HG02973 (cell line): Measurements from ENCODE around the gene EPS15.

Experiments used
- ATAC-seq: cut with Tn5 transposase; IDR thresholded peaks from one replicate; pipeline ENCODE4 v1.9.1; 2021; ENCODE audit warnings: moderate library complexity; ENCODE audit not compliant: unreplicated experiment

Gene EPS15

GRCh38 chr1:51515982-51516648 is 3.0 kb downstream of the EPS15 start:
- ATAC-seq: no peak

- ATAC-seq: no peak
Observed at GRCh38 chr1:51515312-51515960, 3.6 kb downstream of the EPS15 start.

- no peak for ATAC-seq
Observed at GRCh38 chr1:51514733-51515132, 4.3 kb downstream of the EPS15 start.

DNA sequence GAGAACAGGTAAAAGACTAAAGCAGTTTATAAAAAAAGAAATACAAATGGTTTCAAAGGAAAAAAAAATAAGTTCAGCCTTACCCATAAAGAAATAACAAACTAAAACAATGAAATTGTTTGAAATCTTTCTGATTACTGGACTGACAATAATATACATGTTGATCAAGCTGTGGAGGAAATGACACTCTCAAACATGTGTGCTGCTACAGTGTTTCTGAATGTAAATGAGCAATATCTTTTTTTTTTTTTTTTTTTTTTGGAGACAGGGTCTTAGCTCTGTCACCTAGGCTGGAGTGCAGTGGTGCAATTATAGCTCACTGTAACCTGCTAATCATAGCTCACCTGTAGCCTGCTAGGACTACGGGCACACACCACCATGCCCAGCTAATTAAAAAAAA is 6.5 kb downstream of the EPS15 start:
- no peak for ATAC-seq

DNA sequence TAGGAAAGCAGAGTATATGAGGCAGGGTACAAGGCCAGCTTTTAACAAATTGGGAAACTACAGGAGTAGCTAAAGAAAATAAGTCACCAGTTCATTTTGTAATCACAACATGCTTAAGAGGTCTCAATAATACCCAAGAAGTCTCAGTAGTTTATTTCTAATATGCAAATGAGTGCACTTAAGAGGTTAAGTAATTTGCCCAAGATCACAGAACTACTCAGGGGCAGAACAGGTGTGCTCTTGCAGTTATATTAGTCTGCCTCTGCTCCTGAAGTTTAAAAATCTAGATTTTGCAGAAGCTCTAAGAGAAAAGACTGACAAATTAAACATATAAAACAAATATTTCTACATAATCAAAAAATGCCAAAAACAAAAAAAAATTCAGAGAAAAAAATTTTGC is 6.9 kb downstream of the EPS15 start:
- no peak for ATAC-seq

- ATAC-seq: no peak
Observed at GRCh38 chr1:51509773-51510172, 9.3 kb downstream of the EPS15 start.

DNA sequence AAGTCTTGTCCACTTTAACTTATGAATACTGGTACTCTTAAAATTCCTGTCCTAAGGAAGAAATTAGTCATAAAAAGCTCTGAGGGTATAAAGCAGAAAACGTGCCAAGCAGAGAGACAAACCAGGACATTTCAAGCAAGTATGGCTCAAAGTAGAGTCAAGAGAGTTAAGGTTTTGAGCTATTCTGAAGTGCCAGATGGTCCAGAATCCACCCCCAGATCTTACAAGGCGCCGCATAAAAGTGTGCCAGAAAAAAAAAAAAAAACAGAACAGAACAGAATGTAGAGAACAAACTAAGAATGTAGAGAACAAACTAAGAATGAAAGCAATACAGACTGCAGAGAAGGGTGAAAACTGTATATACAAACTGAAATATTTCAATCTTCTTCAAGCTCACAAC is 12.5 kb downstream of the EPS15 start:
- no peak for ATAC-seq

DNA sequence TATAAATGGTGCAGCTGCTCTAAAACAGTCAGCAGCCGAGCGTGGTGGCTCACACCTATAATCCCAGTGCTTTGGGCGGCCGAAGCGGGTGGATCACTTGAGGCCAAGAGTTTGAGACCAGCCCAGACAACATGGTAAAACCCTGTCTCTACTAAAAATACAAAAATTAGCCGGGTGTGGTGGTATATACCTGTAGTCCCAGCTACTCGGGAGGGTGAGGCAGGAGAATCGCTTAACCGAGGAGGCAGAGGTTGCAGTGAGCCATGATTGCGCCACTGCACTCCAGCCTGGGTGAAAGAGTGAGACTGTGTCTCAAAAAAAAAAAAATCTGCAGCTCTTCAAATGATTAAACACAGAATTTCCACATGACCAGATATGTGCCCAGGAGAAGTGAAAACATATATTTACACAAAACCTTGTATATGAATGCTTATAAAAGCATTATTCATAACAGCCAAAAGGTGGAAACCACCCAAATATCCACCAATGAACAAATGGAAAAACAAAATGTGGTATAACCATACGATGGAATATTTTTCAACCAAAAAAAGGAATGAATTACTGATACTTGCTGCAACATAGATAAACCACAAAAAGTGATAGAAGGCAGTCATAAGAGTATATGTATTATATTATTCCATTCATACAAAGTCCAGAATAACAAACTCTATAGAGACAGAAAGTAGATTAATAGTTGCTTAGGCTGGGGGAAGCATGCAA is 14.1 kb downstream of the EPS15 start:
- peak; percentile 32 for ATAC-seq

- peak; percentile 56 for ATAC-seq
Observed at GRCh38 chr1:51501218-51501630, 17.8 kb downstream of the EPS15 start.

DNA sequence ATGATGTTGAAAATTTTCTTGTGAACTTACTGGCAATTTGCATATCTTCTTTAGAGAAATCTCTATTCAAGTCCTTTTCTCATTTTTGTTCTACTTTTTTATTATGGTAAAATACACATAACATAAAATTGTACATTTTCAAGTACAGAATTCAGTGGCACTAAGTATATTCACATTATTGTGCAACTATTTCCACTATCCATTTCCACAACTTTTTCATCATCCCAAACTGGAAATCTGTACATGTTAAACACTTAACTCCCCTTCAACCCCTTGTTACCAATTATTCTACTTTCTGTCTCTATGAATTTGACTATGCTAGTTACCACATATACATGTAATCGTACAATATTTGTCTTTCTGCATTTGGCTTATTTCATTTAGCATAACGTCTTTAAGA is 19.4 kb downstream of the EPS15 start:
- ATAC-seq: no peak

- ATAC-seq: no peak
Observed at GRCh38 chr1:51498924-51499323, 20.1 kb downstream of the EPS15 start.

- ATAC-seq: no peak
Observed at GRCh38 chr1:51497340-51497739, 21.7 kb downstream of the EPS15 start.

DNA sequence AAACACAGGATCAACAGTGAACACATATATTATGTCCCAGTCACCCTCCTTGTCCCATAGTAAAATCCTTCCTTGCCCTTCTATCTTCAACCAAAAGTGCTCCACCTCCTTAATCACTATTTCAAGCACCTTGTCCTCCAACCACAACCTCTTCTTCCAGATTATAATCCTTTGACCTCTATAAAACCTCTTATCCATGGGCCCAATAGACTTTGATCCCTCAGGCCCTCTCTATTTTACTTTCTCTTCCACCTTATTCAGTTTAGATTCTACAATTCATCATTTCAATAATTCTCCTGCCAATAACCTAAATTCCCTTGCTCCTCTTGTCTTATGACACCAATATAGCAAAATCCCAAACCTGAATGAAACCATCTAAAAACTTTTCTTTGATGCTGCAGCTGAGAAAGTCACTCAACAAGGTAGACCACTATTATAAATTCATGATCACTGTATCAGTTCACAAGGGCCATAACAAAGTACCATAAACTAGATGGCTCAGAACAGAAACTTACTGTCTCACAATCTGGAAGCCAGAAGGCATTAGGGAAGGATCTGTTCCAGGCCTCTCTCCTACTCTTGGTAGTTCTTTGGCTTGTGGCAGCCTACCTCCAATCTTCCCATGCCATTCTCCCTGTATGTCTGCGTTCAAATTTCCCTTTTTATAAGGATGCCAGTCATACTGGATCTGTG is 24.8 kb downstream of the EPS15 start:
- no peak for ATAC-seq

DNA sequence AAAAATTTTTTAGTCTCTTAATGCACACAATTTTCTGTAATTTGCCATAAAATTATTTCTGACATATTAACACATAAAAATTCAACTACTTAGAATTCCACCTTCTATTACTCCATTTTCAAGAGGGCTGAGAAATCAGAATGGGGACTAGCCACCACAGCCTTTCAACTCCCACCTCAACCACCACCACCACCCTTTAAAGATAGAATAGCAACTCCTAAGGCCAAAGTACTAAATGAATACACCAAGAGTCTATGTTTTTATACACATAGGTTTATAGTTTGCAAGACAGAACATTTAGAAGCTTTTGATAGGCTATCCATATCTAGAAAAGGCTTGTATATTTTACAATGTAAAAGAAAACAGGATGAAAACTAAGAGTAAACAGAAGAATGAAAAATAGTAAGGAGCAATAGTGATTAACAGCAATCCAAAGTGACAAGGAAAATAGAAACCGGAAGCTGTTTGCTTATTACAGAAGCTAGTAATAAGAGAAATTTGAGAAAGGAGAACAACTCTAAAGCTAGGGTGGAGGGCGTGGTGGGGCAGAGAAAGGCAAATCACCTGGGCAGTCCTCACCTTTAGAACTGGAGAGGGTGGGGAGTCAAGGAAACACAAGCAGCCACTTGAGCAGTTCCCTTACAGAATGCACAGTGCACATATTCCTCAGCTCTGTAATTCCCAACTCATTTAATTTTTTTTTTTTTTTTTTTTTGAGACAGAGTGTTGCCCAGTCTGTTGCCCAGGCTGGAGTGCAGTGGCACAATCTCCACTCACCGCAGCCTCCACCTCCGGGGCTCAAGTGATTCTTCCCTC is 27.7 kb downstream of the EPS15 start:
- ATAC-seq: no peak

DNA sequence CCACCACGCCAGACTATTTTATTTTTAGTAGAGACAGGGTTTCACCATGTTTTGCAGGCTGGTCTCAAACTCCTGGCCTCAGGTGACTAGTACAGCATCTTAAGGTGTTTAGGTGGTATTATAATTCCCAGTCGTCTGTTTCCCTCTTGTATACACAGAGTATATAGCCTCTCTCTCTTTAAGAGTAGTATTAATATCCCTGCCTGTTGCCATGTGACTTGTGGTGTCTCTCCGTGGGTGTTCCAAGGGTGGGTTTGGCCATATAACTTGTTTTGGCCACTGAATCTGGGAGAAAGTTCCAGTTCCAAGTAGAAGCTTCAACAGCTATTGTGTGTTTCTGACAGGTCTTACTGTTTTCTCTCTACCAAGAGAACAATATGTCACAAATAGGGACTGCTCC is 29.6 kb downstream of the EPS15 start:
- ATAC-seq: no peak

GRCh38 chr1:51488372-51489050 is 30.6 kb downstream of the EPS15 start:
- no peak for ATAC-seq

GRCh38 chr1:51487628-51488027 is 31.4 kb downstream of the EPS15 start:
- ATAC-seq: no peak

DNA sequence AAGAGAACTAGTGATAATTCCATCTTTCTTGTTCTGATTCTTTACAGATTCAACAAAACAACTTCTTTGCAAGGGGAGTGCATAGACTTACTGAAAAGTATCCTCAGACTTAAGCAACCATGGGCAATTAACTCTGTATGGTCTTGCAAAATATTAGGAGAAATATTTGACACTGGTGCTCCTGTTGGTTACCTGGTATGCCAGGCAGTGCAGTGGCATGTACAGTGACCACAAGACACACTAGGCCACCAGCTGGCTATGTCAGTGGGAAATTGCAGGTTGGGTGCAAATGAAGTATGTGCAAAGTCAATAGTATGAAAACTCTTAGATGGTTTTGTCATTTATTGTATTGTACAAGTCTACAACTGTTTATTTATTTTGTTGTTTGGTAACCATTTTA is 34.5 kb downstream of the EPS15 start:
- no peak for ATAC-seq

GRCh38 chr1:51482881-51483280 is 36.2 kb downstream of the EPS15 start:
- ATAC-seq: no peak
